ENCODE data around the gene CCDC85A. TPM values are rescaled to one million over a fixed set of nuclear protein-coding genes. Genes with fewer than 3 reads are reported as not detected.

CCDC85A gene
- total RNA-seq, 1 donor from 2014 or later = 22.2 TPM

DNA sequence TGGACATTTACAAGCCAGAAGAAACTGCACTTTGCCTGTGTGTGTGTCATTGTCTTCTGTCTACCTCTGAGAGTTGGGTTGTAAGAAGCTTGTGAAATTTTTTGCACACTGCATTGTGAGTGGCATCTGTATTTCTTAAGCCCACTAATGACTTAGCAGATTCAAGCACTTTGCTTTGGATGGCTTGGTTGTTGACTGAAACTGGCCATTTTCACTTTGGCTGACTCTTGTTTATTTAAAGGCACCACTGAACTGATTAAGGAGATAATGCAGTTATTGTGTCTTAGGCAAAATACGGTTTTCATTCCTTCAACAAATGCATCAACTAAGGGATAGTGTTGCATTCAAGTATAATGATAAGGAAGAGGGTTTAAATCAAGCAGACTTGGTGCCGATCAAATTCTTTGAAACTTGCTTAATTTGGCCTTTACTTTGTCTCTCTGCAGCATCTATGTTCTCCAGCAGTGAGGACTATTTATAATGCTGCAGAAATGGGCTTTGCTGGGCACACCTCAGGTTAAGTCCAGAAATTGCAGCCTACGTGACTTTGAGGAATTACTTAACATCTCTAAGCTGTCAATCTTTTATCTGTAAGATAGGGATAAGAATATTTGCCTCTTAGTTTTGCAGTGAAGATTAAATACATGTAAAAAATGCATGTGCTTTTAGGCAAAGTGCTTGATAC is 142.0 kb downstream of the CCDC85A start:
- no peak overlapping the region for H3K4me3 ChIP-seq
- no peak for DNase-seq
- TF ChIP-seq, protein P1, sequence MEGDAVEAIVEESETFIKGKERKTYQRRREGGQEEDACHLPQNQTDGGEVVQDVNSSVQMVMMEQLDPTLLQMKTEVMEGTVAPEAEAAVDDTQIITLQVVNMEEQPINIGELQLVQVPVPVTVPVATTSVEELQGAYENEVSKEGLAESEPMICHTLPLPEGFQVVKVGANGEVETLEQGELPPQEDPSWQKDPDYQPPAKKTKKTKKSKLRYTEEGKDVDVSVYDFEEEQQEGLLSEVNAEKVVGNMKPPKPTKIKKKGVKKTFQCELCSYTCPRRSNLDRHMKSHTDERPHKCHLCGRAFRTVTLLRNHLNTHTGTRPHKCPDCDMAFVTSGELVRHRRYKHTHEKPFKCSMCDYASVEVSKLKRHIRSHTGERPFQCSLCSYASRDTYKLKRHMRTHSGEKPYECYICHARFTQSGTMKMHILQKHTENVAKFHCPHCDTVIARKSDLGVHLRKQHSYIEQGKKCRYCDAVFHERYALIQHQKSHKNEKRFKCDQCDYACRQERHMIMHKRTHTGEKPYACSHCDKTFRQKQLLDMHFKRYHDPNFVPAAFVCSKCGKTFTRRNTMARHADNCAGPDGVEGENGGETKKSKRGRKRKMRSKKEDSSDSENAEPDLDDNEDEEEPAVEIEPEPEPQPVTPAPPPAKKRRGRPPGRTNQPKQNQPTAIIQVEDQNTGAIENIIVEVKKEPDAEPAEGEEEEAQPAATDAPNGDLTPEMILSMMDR (IDR thresholded peaks at IDR 0.05) = no peak

DNA sequence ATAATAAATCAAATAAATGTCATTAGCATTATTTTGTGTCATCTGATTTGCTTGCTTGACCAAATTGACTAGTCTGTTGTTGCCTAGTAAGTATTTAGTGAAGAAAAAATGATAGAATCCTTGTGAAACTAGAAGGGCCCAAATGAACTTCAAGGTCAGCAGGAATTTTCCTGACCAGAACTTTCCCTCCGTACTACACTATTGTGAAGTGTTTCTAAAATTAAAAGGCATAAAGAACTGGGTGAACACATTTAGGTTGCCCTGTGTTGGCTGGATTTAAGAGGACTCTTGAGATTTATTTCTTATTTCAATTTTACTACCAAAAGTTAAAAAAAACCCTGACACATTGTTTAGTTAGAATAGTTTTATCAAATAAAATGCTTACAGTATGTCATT is 142.6 kb downstream of the CCDC85A start:
- no peak overlapping the region for H3K27ac ChIP-seq
- no peaks in the 10 kb centered on the region for H3K9me3 ChIP-seq
- TF ChIP-seq, protein P1 (IDR thresholded peaks at IDR 0.05) = no peak
- H3K4me3 ChIP-seq = no peak overlapping the region
- ATAC-seq (no peak), DNase-seq (no peak)
- peaks cover 11% of the 10 kb centered on the region for H3K4me1 ChIP-seq
- intact Hi-C loops (cut with DNase I) = no loop called here
- H3K27me3 ChIP-seq = no peaks in the 10 kb centered on the region
- H3K36me3 ChIP-seq = no peaks in the 10 kb centered on the region

More for the DNA sequence above, 142.0 kb downstream of the CCDC85A start:
- intact Hi-C loops (cut with DNase I) = no loop called here
- no peak for ATAC-seq
- Histone ChIP-seq H3K4me1 (peaks cover 11% of the 10 kb centered on the region), H3K36me3 (no peaks in the 10 kb centered on the region), H3K9me3 (no peaks in the 10 kb centered on the region), H3K27me3 (no peaks in the 10 kb centered on the region), H3K27ac (no peak overlapping the region)

DNA sequence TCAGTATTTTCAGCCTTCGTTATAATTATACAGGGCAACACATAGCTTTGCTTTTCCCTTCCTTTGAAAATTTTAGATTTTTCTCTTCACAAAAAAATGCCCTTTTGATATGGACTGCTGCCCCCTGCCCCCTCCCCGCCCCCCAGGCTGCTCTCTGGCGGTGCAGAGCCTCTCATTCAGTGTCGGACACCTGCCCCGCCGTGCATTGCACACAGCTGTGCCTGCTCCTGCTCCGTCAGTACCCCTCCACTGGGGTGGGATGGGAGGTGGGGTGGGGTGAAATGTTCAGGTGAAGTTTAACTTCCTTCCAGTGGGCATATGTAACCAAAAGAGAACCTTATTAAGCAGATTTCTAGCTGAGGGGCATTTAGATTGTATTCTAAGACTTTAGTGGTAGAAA is 148.0 kb downstream of the CCDC85A start:
- intact Hi-C loops (cut with DNase I) = no loop called here
- H3K9me3 ChIP-seq = no peaks in the 10 kb centered on the region
- H3K4me1 ChIP-seq = peaks cover 4% of the 10 kb centered on the region
- DNase-seq (no peak), ATAC-seq (no peak)
- no peaks in the 10 kb centered on the region for H3K36me3 ChIP-seq
- no peak overlapping the region for H3K4me3 ChIP-seq
- H3K27me3 ChIP-seq = no peaks in the 10 kb centered on the region
- no peak overlapping the region for H3K27ac ChIP-seq
- TF ChIP-seq, protein P1 (IDR thresholded peaks at IDR 0.05) = no peak

DNA sequence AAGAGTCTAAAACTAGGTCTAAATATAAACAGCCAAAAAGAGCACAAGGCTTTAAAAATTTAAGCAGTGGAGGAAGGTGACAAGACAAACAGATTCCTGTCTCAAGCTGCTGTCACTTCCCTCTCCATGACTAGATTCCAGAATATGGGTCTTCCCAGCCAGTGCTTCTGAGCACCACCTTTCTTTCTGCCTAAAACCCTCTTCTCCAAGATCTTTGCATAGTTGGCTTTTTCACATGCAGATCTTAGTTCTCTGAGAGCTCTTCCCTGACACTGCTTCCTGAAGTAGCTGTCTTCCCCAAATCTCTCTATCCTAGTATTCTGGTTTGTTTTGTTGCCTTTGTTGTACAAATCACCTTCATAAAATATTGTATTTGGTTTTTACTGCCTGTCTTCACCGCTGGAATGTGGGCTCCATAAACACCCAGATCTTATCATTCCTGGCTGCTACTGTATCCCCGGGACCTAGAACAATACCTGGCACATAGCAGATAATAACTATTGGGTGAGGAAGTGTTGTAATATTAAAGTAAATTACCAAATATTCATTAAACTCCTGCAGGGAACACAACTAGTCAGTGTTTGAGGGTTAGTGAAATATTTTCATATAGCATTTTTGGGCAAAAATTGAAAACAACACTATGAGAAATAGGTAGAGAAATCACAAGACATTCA is 150.2 kb downstream of the CCDC85A start:
- Histone ChIP-seq H3K36me3 (no peaks in the 10 kb centered on the region), H3K4me3 (no peak overlapping the region), H3K4me1 (no peaks in the 10 kb centered on the region), H3K27ac (no peak overlapping the region), H3K9me3 (no peaks in the 10 kb centered on the region), H3K27me3 (no peaks in the 10 kb centered on the region)
- intact Hi-C loops (cut with DNase I) = no loop called here
- TF ChIP-seq, protein P1 (IDR thresholded peaks at IDR 0.05) = no peak
- DNase-seq = no peak
- no peak for ATAC-seq

DNA sequence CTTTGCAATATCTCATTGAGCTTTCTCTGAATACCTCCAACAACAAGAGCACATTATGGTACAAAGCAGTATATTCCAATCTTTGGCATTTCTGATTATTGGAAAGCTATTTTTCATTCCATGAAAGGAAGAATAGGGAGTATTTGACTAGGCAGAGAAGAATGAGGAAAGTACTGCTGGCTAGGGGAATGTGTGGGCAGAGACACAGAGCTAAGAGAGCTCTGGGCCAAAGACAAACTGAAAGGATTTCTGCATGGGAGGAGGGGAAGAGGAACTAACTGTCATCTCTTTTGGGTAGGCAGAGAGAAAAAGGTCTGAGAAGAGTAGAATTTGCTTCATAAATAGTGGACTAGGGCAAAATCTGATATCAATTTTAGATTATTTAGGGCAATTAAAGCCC is 150.8 kb downstream of the CCDC85A start:
- TF ChIP-seq, protein P1 (IDR thresholded peaks at IDR 0.05) = no peak
- Histone ChIP-seq H3K9me3 (no peaks in the 10 kb centered on the region), H3K36me3 (no peaks in the 10 kb centered on the region), H3K4me3 (no peak overlapping the region), H3K4me1 (no peaks in the 10 kb centered on the region), H3K27me3 (no peaks in the 10 kb centered on the region), H3K27ac (no peak overlapping the region)
- no peak for ATAC-seq
- no peak for DNase-seq
- intact Hi-C loops (cut with DNase I) = no loop called here

All from upper lobe of right lung (tissue), 1 donor.